NCI-H748 (cell line): Measurements from ENCODE around the gene CD33.
"Not testable (repeated sequence)": the region's sequence is repeated elsewhere in the genome, so short reads cannot be mapped to it uniquely, and the experiment has no call there.

Experiments
- DNase-seq: peaks from one replicate; lab custom pipeline; 2025; ENCODE audit not compliant: unreplicated experiment; lab: John Stamatoyannopoulos, UW

The CD33 gene

DNA sequence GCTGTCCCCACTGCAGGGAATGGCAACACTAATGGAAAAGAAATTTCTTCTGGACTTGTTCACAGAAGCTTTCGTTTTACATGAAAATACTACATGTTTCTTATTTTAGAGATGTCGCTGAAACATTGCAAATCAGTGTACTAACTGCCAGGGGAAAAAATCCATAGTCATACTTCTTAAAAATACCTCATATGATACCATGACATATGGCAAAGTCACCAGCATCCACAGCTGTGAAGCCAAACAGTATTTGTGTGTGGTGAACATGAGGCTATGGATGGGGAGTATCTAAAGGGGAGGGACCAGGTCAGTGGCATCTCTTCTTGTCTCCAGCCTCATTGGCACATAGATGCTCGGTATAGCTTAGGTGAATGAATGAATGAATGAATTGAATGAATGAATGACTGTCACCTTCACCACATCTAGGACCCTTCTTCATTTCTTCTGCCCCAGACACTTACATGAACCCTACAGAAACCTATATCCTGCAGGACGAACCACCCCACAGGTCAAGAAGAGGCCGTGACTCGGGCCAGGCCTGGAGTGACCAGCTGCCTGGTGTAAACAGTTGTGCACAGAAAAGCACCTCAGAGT is 14.6 kb upstream of the CD33 start:
- DNase-seq: no peak

DNA sequence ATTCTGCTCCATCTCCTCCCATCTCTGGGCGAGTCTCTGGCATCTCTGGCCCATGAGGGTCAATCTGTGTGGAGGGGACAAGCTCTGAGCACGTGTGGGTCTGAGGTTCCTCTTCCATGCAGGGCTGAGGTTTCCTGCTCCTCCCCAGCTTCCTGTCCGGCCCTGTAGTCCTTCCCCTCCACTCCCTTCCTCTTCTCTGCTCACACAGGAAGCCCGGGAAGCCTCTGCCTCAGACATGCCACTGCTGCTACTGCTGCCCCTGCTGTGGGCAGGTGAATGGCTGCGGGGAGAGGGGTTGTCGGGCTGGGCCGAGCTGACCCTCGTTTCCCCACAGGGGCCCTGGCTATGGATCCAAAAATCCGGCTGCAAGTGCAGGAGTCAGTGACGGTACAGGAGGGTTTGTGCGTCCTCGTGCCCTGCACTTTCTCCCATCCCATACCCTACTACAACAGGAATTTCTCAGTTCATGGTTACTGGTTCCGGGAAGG is 14.0 kb upstream of the CD33 start:
- not testable (repeated sequence) for DNase-seq

DNA sequence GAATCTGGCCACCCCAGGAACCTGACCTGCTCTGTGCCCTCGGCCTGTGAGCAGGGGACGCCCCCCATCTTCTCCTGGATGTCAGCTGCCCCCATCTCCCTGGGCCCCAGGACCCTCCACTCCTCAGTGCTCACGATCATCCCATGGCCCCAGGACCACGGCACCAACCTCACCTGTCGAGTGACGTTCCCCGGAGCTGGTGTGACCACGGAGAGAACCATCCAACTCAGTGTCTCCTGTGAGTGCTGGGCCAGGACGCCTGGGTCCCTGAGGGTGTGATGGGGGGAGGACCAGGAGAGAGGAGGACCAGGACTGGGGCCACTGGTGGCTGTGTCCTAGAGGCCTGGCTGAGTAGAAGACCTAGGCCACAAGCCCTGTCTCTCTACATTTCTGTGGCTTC is 13.0 kb upstream of the CD33 start:
- no peak for DNase-seq

DNA sequence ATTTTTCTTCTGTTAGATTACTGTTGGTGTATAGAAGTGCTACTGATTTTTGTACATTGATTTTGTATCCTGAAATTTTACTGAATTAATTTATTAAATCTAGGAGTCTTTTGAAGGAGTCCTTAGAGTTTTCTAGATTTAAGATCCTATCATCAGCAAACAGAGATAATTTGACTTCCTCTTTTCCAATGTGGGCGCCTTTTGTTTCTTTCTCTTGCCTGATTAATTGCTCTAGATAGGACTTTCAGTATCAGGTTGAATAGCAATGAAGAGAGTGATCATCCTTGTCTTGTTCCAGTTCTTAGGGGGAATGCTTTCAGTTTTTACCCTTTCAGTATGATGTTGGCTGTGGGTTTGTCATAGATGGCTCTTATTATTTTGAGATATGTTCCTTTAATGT is 5.6 kb upstream of the CD33 start:
- no peak for DNase-seq

DNA sequence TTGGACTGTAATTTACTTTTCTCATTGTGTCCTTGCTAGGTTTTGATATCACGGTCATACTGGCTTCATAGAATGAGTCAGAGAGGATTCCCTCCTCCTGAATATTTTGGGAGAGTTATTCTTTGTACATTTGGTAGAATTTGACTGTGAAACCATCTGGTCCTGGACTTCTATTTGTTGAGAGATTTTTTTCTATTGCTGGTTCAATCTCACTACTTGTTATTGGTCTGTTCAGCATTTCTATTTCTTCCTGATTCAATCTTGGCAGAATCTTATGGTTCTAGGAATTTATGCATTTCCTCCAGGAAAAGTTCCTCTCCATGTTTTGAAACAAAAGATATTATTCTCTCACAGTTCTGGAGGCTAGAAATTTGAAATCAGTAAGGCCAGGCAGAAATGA is 4.9 kb upstream of the CD33 start:
- DNase-seq: no peak

DNA sequence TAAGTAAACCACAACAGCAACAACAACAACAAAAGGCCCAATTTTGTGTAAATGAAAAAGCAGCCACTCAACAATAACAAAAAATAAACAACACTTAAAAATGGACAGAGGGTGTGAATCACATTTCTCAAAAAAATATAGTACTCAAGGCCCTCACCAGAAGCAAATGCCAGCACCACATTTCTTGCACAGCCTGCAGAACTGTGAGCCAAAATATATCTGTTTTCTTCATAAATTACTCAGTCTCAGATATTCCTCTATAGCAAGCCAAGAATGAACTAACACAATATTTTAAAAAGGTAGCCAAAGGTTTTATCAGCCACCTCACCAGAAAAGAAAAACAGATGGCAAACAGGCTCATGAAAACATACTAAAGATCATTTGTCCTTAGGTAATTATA is 3.9 kb upstream of the CD33 start:
- no peak for DNase-seq

DNA sequence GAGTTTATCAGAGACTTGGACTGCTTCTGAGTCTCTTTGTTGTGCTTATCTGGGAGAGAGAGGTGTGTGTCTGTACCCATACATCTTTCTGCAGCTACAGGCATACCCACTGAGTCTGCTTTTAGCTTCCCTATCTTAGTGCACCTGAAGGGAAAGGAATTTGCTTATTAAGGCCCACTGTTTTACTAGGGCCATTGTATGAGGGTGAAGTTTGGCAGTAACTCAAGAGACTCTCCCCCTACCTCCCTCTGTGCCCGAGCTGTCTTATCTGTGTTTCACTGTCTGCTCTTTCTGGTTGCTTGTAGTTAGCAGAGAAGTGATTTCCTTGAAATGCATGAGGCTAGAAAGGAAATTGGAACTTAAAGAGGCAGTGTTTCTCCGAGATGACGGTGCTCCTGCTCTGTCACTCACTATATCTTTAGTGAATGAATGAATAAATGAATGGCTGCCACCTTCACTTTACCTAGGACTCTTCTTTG is 678 bp upstream of the CD33 start:
- no peak for DNase-seq

DNA sequence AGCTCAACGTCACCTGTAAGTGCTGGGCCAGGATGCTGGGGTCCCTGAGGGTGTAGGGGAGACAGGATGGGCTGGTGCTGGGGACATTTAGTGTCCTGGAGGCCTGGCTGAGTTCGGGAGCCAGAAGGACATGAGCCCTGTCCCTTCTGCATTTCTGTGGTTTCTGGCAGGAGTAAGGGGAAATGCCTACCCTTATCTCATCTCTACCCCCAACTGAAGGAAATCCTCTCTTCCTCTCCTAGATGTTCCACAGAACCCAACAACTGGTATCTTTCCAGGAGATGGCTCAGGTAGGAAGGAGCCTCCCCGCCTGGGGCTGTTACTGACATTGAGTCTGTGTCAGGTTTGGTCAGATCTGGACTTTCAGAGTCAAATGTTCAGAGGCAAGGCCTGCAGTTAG is 1.2 kb downstream of the CD33 start:
- DNase-seq: no peak

DNA sequence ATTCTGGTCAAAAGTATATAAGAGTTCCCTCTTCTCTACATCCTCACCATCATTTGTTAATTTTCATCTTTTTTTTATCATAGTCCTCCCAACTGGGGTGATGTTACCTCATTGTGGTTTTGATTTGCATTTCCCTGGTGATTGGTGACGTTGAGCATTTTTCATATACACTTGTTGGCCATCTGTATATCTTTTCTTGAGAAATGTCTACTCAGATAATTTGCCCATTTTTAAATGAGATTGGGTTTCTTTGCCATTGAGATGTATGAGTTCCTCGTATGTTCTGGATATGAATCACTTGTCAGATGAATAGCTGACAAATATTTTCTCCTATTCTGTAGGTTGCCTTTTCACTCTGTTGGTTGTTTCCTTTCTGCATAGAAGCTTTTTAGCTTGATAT is 2.4 kb downstream of the CD33 start:
- DNase-seq: no peak

DNA sequence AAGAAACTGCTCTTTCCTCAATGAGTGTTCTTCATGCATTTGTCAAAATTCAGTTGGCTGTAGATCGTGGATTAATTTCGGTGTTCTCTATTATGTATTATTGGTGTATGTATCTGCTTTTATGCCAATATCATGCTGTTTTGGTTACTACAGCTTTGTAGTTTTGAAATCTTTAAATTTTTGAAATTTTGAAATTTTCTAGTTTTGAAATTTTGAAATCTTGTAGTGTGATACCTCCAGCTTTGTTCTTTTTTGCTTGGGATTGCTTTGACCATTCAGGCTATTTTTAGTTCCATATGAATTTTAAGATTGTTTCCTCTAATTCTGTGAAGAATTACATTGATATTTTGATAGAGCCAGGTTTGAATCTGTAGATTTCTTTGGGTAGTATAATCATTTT is 3.1 kb downstream of the CD33 start:
- no peak for DNase-seq

DNA sequence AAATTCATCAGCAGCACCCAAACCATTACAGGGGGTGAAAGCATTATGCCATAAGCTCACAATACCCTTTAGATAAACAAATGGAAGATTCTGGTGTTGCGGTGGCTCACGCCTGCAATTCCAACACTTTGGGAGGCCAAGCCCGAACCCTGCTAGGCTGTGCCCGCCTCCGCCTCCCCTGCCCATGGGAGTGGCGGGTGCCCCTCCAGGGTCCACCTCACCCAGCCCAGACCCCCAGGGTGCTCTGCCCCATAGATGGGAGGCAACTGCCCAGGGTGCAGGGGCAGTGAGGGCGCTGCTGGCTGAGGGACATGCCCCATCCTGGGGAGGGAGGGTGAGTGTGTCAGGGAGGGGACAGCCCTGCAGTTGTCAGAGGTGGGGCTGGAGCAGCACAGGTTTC is 16.0 kb downstream of the CD33 start:
- no peak for DNase-seq

DNA sequence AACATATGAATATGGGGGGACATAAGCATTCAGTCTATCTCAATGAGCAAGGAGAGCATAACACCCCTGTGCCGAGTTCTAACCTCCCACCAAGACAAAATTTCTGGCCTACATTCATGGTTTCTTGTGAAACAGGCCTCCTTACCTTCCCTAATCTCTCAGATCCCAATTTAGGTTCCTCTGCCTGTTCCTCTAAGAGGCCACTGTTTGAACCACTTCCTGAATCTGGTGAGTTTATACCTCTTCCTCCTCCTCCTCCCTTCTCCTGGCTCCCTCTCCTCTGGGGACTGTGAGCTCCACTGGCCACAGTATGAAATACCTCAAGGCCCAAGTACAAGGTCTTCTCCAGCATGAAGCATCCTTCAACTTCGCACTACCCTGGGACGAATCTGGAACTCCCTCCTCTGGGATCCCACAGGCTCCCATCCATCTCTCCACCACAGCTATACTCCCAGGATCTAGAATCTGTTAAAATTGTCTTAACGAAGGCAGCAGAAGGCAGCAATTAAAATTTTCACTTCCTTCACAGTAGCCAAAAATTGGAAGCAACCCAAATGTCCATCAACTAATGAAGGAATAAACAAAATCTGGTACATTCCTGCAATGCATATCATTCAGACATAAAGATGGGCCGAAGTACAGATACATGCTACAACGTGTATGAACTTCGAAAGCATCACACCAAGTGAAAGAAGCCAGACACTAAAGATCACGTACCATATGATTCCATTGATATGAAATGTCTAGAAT is 18.2 kb downstream of the CD33 start:
- no peak for DNase-seq

DNA sequence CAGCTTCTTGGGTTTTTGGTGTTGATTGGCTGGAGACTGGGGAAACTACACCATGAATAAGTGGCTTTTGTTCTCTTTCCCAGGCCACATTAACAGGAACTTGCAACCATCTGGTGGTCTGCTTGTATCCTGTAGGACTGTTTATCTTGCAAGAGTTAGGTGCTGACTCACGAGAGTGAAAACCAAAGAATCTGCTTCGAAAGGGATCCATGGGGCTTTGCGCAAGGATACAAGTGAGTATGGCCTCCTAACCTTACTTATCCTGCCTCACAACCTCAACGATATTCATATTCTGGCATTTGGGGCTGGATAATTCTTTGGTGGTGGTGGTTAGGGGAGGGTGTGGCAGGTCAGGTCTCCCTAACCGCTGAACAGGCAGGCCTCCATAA is 21.3 kb downstream of the CD33 start:
- no peak for DNase-seq

DNA sequence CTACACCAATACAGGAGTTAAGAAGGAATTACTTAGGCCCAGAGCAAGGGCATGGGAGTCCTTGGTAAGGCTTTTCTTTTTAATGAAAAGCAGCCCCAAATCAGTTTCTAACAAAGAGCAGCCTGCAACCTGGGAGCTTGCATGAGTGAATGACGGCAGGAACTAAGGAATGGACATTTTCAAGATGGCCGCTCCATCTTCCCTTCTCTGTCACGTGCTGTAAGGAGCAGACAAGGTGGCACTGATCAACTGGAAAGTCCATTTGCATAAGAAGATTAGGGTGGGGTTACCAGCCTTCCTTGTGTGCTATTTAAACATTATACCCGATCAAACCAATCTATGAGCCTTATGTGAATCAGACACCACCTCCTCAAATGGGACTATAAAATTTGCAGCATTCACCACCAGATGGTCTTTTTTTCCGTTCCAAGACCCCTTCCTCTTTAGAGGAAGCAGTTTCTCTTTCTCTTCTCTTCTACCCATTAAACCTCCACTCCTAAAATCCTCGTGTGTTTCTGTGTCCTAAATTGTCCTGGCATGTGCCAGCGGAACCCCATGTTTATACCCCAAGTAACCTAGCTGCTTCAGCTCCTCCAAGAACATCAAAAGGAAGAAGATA is 23.2 kb downstream of the CD33 start:
- DNase-seq: no peak

DNA sequence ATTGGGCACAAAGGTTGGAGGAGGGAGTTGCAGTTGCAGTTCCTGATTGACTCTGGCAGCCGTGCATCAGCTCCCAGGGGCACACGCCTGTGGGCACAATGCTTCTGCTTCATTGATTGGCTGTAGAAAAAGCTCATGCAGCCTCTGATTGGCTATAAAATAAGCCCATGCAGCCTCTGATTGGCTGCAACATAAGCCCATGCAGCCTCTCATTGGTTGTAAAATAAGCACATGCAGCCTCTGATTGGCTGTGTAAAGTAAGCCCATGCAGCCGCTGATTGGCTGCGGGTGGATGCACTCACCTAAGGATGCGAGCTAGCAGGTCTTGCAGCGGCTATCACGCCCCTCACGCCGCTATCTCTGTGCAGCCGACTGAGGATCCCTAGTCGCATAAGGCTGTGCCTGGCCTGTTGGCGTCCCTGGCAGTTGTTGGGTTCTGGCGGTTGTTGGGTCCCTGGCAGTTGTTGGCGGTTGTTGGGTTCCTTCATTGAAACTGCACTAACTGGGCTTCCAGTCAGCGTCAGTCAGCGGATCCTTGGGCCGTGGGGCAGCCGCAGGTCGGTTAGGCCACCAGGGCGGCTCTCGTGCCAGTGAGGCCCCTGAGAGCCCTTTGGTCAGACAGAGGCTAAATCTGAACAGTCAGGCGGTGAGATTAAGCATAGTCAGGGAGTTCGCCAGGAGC is 26.0 kb downstream of the CD33 start, which contains the start of gene SIGLECL1:
Gene SIGLECL1, plus strand, starts transcription at position 295 of the 682 bp plus-strand sequence. CDS start 12,993 bp downstream, outside the sequence.
- no peak for DNase-seq

DNA sequence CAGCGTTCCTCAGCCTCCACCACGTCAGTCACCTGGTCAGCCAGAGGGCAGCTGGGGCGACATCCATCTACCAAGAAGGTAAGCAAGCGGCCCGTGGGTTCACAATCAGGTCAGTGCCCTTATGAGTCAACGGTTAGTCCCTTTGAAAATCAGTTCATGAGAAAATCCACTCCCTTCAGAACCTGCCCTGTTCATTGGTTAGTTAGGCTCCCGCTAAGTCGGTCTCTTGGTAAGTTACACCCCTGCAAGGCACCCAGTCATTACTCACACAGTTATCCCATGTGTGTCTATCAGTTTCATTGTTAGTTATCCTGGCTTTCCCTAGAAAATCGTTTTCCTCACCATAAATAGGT is 26.6 kb downstream of the CD33 start:
- DNase-seq: no peak

DNA sequence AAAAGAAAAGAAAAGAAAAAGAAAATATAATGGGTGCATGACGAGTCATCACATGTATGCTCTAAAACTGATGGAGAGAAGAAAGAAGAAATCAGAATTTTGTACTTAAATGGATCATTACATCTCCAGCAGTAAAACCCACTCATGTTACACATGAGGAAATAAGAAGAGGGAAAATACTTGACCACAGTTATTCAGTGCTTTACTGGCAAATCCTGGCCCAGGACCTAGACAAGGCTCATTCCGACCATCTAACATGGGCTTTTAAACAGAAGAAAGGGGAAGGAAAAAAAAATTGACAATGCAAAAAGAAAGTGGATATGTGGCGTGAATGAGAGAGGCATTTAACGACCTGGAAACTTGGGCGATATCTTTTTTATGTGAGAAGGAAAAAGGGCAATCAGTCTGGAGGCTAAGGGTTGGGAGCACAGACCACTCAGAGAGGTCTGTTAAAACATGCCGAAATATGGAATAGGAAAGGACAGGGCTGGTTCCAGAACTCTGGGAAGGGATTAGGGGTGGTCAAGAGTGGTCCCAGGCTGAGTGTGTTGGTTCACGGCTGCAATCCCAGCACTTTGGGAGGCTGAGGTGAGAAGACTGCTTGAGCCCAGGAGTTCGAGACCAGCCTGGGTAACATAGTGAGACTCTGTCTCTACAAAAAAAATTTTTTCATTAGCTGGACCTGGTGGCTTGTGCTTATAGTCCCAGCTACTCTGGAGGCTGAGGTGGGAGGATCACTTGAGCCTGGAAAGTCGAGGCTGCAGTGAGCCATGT is 27.6 kb downstream of the CD33 start:
- DNase-seq: no peak

DNA sequence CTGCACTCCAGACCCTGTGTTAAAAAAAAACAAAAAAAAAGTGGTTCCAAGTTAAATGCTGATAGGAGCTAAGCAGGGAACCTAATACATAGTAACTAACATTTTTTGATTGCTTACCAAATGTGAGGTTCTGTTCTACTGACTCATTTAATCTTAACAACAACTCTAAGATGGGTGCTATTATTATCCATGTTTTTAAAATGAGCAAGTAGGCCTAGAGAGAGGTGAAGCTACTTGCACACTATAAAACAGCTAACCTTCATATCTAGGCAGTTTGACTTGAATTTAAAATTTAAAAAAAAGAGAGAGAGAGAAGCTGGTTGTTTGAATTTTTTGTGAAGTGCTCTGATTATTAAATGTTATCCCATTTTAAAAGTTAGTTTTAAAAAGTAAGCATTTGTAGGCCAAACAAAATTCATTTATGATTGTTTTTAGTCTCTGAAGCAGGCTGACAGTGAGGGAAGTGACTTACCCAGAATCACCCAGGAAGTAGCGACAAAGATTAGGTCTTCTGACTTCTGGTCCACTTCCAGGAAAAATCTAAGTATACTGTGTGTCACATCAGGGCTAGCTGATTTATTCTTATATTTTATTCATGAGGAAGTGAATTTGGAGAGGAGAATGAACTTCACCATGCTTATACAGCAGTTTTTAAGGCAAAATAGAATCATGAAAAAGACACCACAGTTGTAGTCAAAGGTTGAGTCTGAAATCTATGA is 28.4 kb downstream of the CD33 start:
- no peak for DNase-seq

DNA sequence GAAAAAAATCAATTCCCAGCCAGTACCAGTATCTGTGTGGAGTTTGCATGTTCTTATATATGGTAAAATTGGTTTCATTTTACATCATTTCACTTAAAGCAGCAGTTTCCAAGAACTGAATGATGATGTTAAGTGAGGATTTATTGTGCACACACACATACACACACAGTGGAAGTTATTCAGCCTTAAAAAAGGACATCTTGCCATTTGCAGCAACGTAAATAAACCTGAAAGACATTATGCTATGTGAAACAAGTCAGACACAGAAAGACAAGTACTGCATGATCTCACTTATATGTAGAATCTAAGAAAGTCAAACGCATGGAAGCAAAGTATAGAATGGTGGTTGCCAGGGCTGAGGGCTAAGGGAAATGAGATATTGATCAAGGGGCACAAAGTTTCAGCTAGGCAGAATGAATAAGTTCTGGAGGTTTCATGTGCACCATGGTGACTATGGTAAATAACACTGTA is 31.3 kb downstream of the CD33 start:
- no peak for DNase-seq

DNA sequence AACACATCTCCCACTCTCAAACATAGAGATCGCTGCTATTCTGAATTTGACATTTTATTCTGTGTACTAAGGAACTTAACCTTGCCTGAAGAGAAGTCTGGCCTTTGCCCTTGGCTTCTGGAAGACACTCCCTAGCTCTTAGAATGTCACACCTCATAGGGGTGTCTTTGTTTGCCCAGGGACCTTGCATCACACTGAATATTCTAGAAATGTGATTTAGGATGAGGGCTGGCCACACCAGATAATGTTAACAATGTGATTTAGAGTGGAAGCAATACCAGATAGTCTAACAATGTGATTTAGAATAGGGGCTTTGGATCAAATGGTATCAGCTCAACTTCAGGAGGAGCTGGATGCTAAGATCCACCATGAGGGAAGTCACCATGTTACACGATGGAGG is 32.6 kb downstream of the CD33 start:
- no peak for DNase-seq
